ENCODE results near the gene AP1G1. TPM values are rescaled to one million over a fixed set of nuclear protein-coding genes. Genes with fewer than 3 reads are reported as not detected.

AP1G1 gene
- total and polyA plus RNA-seq, 2 of the 8 experiments (the other 6 are each of a cell fraction or from before 2014, with no cell fraction given) = 43.9 to 68.4 TPM

DNA sequence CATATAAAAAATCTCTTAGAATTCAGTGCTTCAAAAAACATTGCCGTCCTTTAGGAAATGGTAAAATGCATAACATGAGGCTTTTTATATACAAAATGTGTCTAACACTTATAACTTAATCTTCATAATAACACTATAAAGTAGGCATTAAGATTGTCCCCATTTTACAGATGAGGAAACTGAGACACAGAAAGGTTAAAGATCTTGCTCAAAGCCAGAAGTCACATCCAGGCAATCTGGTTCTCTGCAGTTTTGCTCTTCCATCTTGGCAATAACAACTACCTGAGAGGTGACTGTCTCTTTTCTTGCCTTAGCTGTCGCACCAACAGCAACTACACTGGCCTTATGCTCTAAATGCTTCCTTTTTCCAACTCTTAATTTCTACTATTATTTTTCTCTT lies 24.5 kb downstream of the AP1G1 start:
- Histone ChIP-seq H2AK5ac (ENCODE audit: low read depth, low read length) (no peak overlapping the region), H2BK20ac (ENCODE audit: low read length) (no peak overlapping the region), H4K91ac (replicated peaks; ENCODE audit: insufficient read length, low read length) (no peak overlapping the region), H2BK12ac (ENCODE audit: low read depth, low read length) (no peak overlapping the region), H3K9me3 (ENCODE audit: insufficient read depth in 2 of 2, low read depth in 1 of 2, low read length in 1 of 2) (no peaks in the 10 kb centered on the region), H2BK120ac (replicated peaks; ENCODE audit: low read depth, low read length) (no peak overlapping the region), H2BK5ac (ENCODE audit: low read depth, low read length) (no peak overlapping the region), H3K14ac (ENCODE audit: insufficient read length) (no peak overlapping the region), H3K4ac (replicated peaks; ENCODE audit: insufficient read length, low read depth, low read length) (no peak overlapping the region), H3K23ac (ENCODE audit: insufficient read length) (no peak overlapping the region), H3K27me3 (replicated peaks in 1 of 4; ENCODE audit: control insufficient read depth in 3 of 4, extremely low read depth in 1 of 4, insufficient read depth in 3 of 4, low read length in 3 of 4) (no peaks in the 10 kb centered on the region), H3K27ac (ENCODE audit: low read depth, low read length) (no peak overlapping the region), H3K79me2 (ENCODE audit: control insufficient read depth in 1 of 2, insufficient read depth in 2 of 2, low read length in 2 of 2) (peaks cover 0 to 35% of the 10 kb centered on the region in 2 experiments; a peak in 2 of 4 replicates), H3K56ac (replicated peaks; ENCODE audit: insufficient read length, low read depth, low read length) (no peak overlapping the region), H3K23me2 (ENCODE audit: low read depth, low read length) (no peaks in the 10 kb centered on the region), H3K4me1 (replicated peaks in 1 of 4; ENCODE audit: control insufficient read depth in 3 of 4, insufficient read depth in 4 of 4, low read length in 3 of 4) (no peaks in the 10 kb centered on the region), H3K4me3 (ENCODE audit: extremely low read depth in 1 of 4, insufficient read depth in 2 of 4, low read depth in 3 of 4, low read length in 4 of 4) (no peak overlapping the region), H3K79me1 (ENCODE audit: low read depth, low read length) (no peaks in the 10 kb centered on the region; the same call in 1 of the 2 replicates), H3K18ac (ENCODE audit: extremely low read depth, low read length) (no peak overlapping the region), H3K4me2 (ENCODE audit: insufficient read depth in 1 of 2, low read depth in 2 of 2, low read length in 2 of 2) (no peak overlapping the region), H4K5ac (ENCODE audit: insufficient read length, low read depth, low read length) (no peak overlapping the region), H2AFZ (ENCODE audit: low read length) (no peak overlapping the region), H2BK15ac (ENCODE audit: low read length) (no peak overlapping the region), H3K9ac (replicated peaks in 1 of 4; ENCODE audit: extremely low read depth in 1 of 4, low read depth in 3 of 4, low read length in 3 of 4) (no peak overlapping the region), H4K20me1 (replicated peaks in 1 of 2; ENCODE audit: control insufficient read depth in 1 of 2, insufficient read depth in 2 of 2, low read length in 2 of 2) (peaks cover 0 to 5% of the 10 kb centered on the region in 2 experiments), H3K36me3 (ENCODE audit: control insufficient read depth in 2 of 4, insufficient read depth in 4 of 4, low read length in 3 of 4) (peaks cover 6 to 21% (median 13%) of the 10 kb centered on the region in 4 experiments; a peak in 7 of 8 replicates), H4K8ac (ENCODE audit: extremely low read depth, insufficient read depth, low read length) (no peak overlapping the region)
- WGBS, 2 experiments (ENCODE audit: extremely low coverage in 1 of 2, insufficient coverage in 1 of 2, insufficient read length in 1 of 2, insufficient replicate concordance in 2 of 2, low coverage in 1 of 2, low lambda C conversion rate in 2 of 2, missing lambda C conversion rate in 1 of 2) = 98% methylated on average over 2 of the region's 2 CpGs; no CpG with 5 or more reads in 1 of the 2 experiments
- ChIA-PET POLR2A (ENCODE audit: partially characterized antibody) (no interaction called here), CTCF (ENCODE audit: partially characterized antibody) (interaction anchor here (1.0 to 1.2 kb wide), 3 partner anchors 8 to 39 kb away, joined by 3 to 9 read pairs (median 3); no protein-coding TSS in a partner anchor)
- no peak for FAIRE-seq
- TF ChIP-seq BRCA1 (IDR thresholded peaks at IDR 0.05; ENCODE audit: low read depth, low read length) (no peak), TAF7 (optimal IDR thresholded peaks at IDR 0.05; ENCODE audit: borderline replicate concordance, low read depth, low read length) (no peak), ATF2 (IDR thresholded peaks at IDR 0.05; ENCODE audit: low read length) (no peak), SUZ12 (IDR thresholded peaks at IDR 0.05; ENCODE audit: low read length) (no peak), ZNF274 (IDR thresholded peaks at IDR 0.05; ENCODE audit: borderline replicate concordance, extremely low read depth, low read length) (no peak), CHD1 (IDR thresholded peaks at IDR 0.05; ENCODE audit: low read depth, low read length) (no peak), SIRT6 (IDR thresholded peaks at IDR 0.05; ENCODE audit: low read length) (no peak)
- no peak for DNase-seq (ENCODE audit: low read depth in 1 of 2, low spot score in 2 of 2)
